Esophagus (tissue), 2 donors: ENCODE results near the gene RHD. TPM values are rescaled to one million over a fixed set of nuclear protein-coding genes. Genes with fewer than 3 reads are reported as not detected.
"Not testable (repeated sequence)": the region's sequence is repeated elsewhere in the genome, so short reads cannot be mapped to it uniquely, and the experiment has no call there.

Experiments used
- H3K27ac ChIP-seq, 2 donors: one replicate each; pipeline ENCODE4 v1.5.1; 2013; ENCODE audit warnings: low read depth in 2 of 2, mild to moderate bottlenecking in 2 of 2, inconsistent platforms in 1 of 2, low read length in 1 of 2, moderate library complexity in 1 of 2
- H3K27me3 ChIP-seq, 2 donors: one replicate each; pipeline ENCODE4 v1.6.1; 2013; ENCODE audit warnings: low read length in 2 of 2, control low read depth in 1 of 2, mild to moderate bottlenecking in 1 of 2; ENCODE audit not compliant: insufficient read depth in 2 of 2, control insufficient read depth in 1 of 2
- H3K36me3 ChIP-seq, 2 donors: one replicate each; pipeline ENCODE4 v1.6.1; 2013; ENCODE audit warnings: low read length in 1 of 2; ENCODE audit not compliant: control insufficient read depth in 2 of 2, insufficient read depth in 2 of 2
- H3K4me1 ChIP-seq, 2 donors: one replicate each; pipeline ENCODE4 v1.6.1; 2013; ENCODE audit warnings: low read length in 1 of 2; ENCODE audit not compliant: control insufficient read depth in 2 of 2, insufficient read depth in 2 of 2
- H3K4me3 ChIP-seq, 2 donors: one replicate each; pipeline ENCODE4 v1.5.1; 2013; ENCODE audit warnings: low read length in 2 of 2, mild to moderate bottlenecking in 2 of 2, low read depth in 1 of 2, moderate library complexity in 1 of 2
- H3K9me3 ChIP-seq, 2 donors: one replicate each; pipeline ENCODE4 v1.6.1; 2013; ENCODE audit warnings: mild to moderate bottlenecking in 2 of 2, low read depth in 1 of 2, low read length in 1 of 2, moderate library complexity in 1 of 2; ENCODE audit not compliant: control insufficient read depth in 2 of 2, insufficient read depth in 1 of 2
- WGBS, 2 donors: extraction: QIAGEN DNeasy Blood & Tissue Kit; methylation state at CpG; one replicate each; pipeline ENCODE4 v1.1.7; 2013; 5-methylcytosine and 5-hydroxymethylcytosine counted together
- polyA plus RNA-seq, 2 donors: library from polyadenylated mRNA; stranded (reverse); fragments of 200-250 nt; gene quantifications; one replicate each; pipeline ENCODE4 v1.2.3, GENCODE V29; 2013
- donor health status: healthy with polysubstance abuse.
- donor health status: Bipolar disorder and iron deficiency.

RHD gene
- polyA plus RNA-seq, 2 donors: not detected

DNA sequence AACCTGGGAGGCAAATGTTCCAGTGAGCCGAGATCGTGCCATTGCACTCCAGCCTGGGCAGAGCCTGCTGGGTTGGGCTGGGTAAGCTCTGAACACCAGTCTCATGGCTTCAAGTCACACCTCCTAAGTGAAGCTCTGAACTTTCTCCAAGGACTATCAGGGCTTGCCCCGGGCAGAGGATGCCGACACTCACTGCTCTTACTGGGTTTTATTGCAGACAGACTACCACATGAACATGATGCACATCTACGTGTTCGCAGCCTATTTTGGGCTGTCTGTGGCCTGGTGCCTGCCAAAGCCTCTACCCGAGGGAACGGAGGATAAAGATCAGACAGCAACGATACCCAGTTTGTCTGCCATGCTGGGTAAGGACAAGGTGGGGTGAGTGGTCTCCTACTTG, 28.4 kb downstream of the RHD start:
- H3K9me3 ChIP-seq, H3K4me1 ChIP-seq, H3K36me3 ChIP-seq, H3K27me3 ChIP-seq, H3K4me3 ChIP-seq, H3K27ac ChIP-seq: not testable (repeated sequence)
- WGBS, 2 donors: 87 to 88% methylated on average over 9 of the region's 9 CpGs

DNA sequence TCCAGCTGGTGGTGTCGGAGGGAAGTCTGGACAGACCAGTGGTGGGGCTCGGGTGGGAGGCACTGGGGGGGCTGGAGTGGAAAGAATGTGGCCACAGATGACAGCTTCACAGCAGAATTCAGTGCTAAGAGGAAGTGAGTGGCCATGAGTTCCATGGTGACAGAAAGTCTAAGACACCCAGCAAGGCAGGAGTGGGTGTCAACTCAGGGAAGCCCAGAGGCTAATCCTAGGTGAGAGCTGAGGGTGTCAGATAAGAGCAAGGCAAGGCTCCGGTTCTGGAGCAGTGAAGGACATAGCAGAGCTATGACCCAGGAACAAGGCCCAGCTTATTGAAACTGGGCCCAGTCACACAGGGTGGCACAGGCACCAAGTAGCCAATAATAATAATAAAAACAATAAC, 30.0 kb downstream of the RHD start:
- 70 to 86% methylated on average over 3 of the region's 3 CpGs for WGBS, 2 donors
- H3K9me3 ChIP-seq: not testable (repeated sequence)

DNA sequence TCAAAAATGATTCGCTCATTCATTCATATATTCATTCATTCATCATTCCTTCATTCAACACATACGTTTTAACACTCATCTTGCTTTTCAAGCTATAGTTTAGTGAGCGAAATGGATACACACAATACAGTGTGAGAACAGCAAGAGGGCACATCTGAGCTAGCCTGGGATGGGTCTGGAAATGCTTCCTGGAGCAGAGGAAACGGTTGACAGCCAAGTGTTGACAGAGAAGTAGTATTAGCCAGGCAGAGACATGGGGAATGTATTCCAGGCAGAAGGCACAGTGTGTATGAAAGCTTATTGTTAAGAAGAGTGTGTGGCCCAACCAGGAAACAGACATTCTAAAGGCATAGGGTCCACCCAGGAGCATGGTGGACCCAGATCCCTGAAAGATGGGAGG, 32.6 kb downstream of the RHD start:
- H3K36me3 ChIP-seq, H3K27ac ChIP-seq, H3K4me1 ChIP-seq, H3K4me3 ChIP-seq, H3K9me3 ChIP-seq, H3K27me3 ChIP-seq: not testable (repeated sequence)
- WGBS, 2 donors: 73 to 82% methylated on average over 4 of the region's 4 CpGs

More for the DNA sequence above, 30.0 kb downstream of the RHD start:
- not testable (repeated sequence) for H3K27ac ChIP-seq, H3K4me3 ChIP-seq, H3K36me3 ChIP-seq, H3K4me1 ChIP-seq, H3K27me3 ChIP-seq

DNA sequence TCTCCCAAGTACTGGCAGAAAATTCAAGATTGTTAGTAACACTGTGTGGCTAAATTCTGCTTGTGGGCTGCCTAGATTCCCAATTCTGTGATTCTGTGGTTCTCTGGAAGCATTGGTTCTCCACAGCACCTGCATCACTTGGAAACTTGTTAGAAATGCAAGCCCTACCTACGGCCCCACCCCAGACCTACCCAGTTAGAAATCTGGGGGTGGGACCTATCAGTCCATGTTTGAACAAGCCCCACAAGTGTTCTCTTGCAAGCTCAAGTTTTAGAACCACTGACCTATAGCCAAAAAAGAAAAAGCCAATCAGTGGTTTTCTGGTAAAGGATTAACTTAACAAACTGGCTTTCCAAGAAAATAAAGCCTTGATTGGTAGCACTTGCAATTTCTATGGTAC, 35.9 kb downstream of the RHD start:
- H3K9me3 ChIP-seq, H3K4me1 ChIP-seq, H3K4me3 ChIP-seq, H3K27ac ChIP-seq, H3K36me3 ChIP-seq, H3K27me3 ChIP-seq: not testable (repeated sequence)
- no CpG with 5 or more reads among the region's 1 CpG for WGBS, 2 donors

DNA sequence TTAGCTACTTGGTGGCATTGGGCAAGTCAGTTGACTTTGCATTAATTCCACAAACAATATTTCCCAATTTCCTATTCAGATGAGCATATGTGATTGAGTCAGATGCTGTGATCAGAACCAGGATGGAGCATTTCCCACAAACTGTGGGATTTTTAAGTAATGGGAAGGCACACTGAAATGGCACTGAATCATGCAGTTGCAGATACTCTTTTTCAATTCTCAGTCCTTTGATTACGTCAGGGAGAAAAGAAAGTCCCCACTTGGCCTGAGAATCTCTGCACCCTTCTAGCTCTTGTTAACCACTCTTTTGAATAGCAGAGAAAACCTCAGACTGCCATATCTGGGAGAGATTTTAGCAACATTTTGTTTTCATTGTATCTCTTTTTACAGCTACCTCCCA, 36.8 kb downstream of the RHD start:
- 83 to 88% methylated on average over 1 of the region's 1 CpG for WGBS, 2 donors
- not testable (repeated sequence) for H3K4me3 ChIP-seq, H3K27me3 ChIP-seq, H3K4me1 ChIP-seq, H3K27ac ChIP-seq, H3K36me3 ChIP-seq, H3K9me3 ChIP-seq

DNA sequence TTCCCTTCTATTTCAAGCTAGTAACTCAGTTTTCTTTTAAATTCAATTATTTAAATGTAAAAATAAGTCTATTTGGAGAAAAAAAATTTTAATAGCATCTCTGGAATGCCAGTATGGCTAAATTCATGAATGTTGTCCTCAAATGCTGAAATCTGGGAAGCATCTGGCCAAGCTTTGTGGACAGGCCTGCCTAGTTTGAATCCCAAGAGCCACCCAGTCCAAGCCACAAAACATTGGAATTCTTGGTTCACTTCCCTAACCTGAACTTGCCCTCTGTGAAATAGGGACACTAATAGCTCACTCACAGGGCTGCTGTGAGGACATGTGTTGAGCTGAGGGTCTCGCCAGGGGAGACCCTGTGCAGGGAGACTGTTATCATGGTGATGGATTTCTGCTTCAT, 37.2 kb downstream of the RHD start:
- 96 to 100% methylated on average over 1 of the region's 1 CpG for WGBS, 2 donors

DNA sequence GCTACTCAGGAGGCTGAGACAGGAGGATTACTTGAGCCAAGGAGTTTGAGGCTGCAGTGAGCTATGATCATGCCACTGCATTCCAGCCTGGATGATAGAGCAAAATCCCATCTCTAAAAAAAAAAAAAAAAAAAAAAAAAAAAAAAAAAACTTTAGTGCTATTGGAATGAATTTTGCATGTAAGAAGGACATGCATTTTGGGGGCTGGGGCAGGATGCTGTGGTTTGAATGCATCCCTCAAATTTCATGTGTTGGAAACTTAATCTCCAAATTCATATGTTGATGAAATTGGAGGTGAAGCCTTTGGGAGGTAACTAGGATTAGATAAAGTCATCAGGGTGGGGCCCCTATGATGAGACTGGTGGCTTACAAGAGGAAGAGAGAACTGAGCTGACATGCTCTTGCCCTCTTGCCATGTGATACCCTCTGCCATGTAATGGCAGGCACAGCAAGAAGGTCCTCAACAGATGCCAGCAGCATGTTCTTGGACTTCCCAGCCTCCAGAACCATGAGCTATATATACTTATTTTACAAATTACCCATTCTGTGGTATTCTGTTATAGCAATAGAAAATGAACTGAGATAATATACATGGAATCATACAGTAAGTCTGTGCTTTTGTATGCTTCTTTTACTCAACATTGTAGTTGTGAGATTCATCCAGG, 40.6 kb downstream of the RHD start:
- not testable (repeated sequence) for H3K27me3 ChIP-seq, H3K4me3 ChIP-seq, H3K36me3 ChIP-seq, H3K27ac ChIP-seq, H3K4me1 ChIP-seq, H3K9me3 ChIP-seq

More for the DNA sequence above, 37.2 kb downstream of the RHD start:
- H3K4me1 ChIP-seq, H3K36me3 ChIP-seq, H3K9me3 ChIP-seq, H3K4me3 ChIP-seq, H3K27me3 ChIP-seq, H3K27ac ChIP-seq: not testable (repeated sequence)

DNA sequence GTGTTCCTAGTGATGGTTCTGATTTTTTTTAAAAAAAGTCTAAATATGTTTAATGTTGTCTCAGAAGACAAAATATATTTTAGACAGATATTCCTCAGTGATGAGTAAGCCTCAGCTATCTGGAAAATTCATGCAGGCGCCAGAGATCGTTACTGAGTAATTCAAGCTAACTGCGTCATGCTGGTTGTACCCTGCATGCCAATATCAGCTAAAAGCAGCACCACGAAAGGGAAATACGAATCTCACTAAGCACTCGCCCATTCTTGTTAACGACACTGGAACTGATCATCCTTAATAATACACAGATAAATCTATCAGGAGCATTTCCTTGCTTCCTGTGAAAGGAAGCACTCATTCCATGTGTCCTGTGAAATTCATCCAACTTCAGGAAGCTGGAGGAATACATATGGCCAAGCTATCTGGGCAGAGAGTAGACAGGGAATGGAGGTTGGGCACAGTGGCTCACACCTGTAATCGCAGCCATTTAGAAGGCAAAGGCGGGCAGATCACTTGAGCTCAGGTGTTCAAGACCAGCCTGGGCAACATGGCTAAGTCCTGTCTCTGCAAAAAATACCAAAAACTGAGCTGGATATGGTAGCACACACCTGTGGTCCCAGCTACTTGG, 48.1 kb downstream of the RHD start:
- H3K27me3 ChIP-seq, H3K9me3 ChIP-seq, H3K36me3 ChIP-seq, H3K4me1 ChIP-seq, H3K4me3 ChIP-seq, H3K27ac ChIP-seq: not testable (repeated sequence)
- WGBS, 2 donors: 82 to 92% methylated on average over 9 of the region's 9 CpGs

DNA sequence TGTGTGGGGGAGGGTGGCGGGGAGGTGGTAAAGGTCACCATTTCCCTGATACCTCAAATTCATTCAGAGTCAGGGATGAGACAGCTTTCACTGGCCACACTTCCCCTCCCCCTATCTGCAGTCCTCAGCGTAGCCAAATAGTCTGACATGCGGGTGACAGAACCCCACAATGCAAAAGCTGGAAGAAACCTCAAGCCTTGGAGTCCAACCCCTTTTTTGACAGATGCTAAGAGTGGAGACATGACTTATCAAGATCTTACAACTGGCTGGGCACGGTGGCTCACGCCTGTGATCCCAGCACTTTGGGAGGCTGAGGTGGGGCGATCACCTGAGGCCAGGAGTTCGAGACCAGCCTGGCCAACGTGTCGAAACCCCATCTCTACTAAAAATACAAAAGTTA, 49.8 kb downstream of the RHD start:
- H3K4me3 ChIP-seq, H3K9me3 ChIP-seq, H3K27me3 ChIP-seq, H3K4me1 ChIP-seq, H3K27ac ChIP-seq, H3K36me3 ChIP-seq: not testable (repeated sequence)
- WGBS, 2 donors: 88 to 89% methylated on average over 8 of the region's 9 CpGs

DNA sequence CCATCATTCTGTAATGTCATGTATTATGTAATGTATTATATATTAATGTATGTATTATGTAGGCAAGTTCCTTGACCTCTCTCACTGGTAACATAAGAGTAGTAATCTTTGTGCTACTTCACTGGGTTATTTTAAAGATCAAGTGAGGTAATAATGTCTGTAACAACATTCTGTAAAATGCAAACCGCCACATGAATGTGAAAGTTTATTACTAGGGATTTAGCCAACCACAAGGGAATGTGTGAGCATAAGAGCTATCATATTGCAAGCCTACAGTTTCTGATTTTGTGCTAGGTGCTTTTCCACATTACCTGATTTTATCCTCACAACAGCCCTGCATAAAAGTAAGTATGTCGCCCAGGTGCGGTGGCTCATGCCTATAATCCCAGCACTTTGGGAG, 52.1 kb downstream of the RHD start:
- H3K27ac ChIP-seq, H3K27me3 ChIP-seq, H3K4me3 ChIP-seq, H3K36me3 ChIP-seq, H3K9me3 ChIP-seq, H3K4me1 ChIP-seq: not testable (repeated sequence)
- WGBS, 2 donors: 99 to 100% methylated on average over 3 of the region's 3 CpGs
